SK-N-SH (cell line): Measurements from ENCODE around the gene RBM25.

ENCODE experiments used
- CHD2 ChIP-seq: fragments of 150-350 bp; IDR thresholded peaks from 2 replicates; pipeline ENCODE4 v1.6.1; 2018; ENCODE audit warnings: low read length; ENCODE audit not compliant: partially characterized antibody
- EZH2phosphoT487 ChIP-seq: fragments of 200-600 bp; sonication (generic); IDR thresholded peaks from 2 replicates; pipeline ENCODE4 v1.6.1; 2017; ENCODE audit warnings: low read depth, mixed run types, mild to moderate bottlenecking, antibody characterized with exemption, moderate library complexity, borderline replicate concordance
- FOXJ3 ChIP-seq: sonication (generic); formaldehyde crosslinking; IDR thresholded peaks from 2 replicates; pipeline ENCODE4 v1.5.1; 2020; ENCODE audit warnings: mild to moderate bottlenecking, missing genetic modification reagents
- FOXM1 ChIP-seq: IDR thresholded peaks from 2 replicates; pipeline ENCODE4 v1.4.0; 2012; ENCODE audit warnings: low read depth, mild to moderate bottlenecking
- GATA2 ChIP-seq: sonication (generic); formaldehyde crosslinking; IDR thresholded peaks from 2 replicates; pipeline ENCODE4 v1.5.0; 2020; ENCODE audit warnings: mild to moderate bottlenecking, missing genetic modification reagents
- JUND ChIP-seq: IDR thresholded peaks from 2 replicates; pipeline ENCODE4 v1.4.0; 2012
- MEF2A ChIP-seq: IDR thresholded peaks from 2 replicates; pipeline ENCODE4 v1.4.0; 2012; ENCODE audit warnings: low read depth, borderline replicate concordance
- NRF1 ChIP-seq: IDR thresholded peaks from 2 replicates; pipeline ENCODE4 v1.6.1; 2012; ENCODE audit warnings: low read depth, mild to moderate bottlenecking, low read length
- POLR2AphosphoS5 ChIP-seq: IDR thresholded peaks from 2 replicates; pipeline ENCODE4 v1.6.1; 2012; ENCODE audit warnings: low read depth, low read length
- TEAD4 ChIP-seq: IDR thresholded peaks from 2 replicates; pipeline ENCODE4 v1.4.0; 2012; ENCODE audit warnings: mild to moderate bottlenecking, borderline replicate concordance; ENCODE audit not compliant: insufficient read depth
- YY1 ChIP-seq: IDR thresholded peaks from 2 replicates; pipeline ENCODE4 v1.4.0; 2012; ENCODE audit warnings: low read depth, mild to moderate bottlenecking
- TF ChIP-seq, protein P1 (sequence below): fragments of 200-600 bp; sonication (generic); IDR thresholded peaks from 2 replicates; pipeline ENCODE4 v1.6.1; 2017; ENCODE audit warnings: antibody characterized with exemption, mild to moderate bottlenecking, moderate library complexity

GRCh38 chr14:73143617-73144016, 85.3 kb downstream of the RBM25 start:
- TF ChIP-seq, protein P1, sequence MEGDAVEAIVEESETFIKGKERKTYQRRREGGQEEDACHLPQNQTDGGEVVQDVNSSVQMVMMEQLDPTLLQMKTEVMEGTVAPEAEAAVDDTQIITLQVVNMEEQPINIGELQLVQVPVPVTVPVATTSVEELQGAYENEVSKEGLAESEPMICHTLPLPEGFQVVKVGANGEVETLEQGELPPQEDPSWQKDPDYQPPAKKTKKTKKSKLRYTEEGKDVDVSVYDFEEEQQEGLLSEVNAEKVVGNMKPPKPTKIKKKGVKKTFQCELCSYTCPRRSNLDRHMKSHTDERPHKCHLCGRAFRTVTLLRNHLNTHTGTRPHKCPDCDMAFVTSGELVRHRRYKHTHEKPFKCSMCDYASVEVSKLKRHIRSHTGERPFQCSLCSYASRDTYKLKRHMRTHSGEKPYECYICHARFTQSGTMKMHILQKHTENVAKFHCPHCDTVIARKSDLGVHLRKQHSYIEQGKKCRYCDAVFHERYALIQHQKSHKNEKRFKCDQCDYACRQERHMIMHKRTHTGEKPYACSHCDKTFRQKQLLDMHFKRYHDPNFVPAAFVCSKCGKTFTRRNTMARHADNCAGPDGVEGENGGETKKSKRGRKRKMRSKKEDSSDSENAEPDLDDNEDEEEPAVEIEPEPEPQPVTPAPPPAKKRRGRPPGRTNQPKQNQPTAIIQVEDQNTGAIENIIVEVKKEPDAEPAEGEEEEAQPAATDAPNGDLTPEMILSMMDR = no peak
- no peak for TF ChIP-seq NRF1
- no peak for TF ChIP-seq FOXM1
- TF ChIP-seq FOXJ3 (CRISPR knock-in tag) = no peak
- no peak for TF ChIP-seq POLR2AphosphoS5
- TF ChIP-seq YY1 = no peak
- TF ChIP-seq EZH2phosphoT487 = no peak
- no peak for TF ChIP-seq GATA2 (CRISPR knock-in tag)
- TF ChIP-seq MEF2A = no peak
- TF ChIP-seq JUND = no peak
- no peak for TF ChIP-seq TEAD4
- no peak for TF ChIP-seq CHD2
